AG10803 (cell line): ENCODE results near the gene CAND1.

Experiments
- DNase-seq: peaks from one replicate; pipeline ENCODE4 v3.0.0; 2010; ENCODE audit warnings: low read depth
- H3K4me3 ChIP-seq: 2 replicates; pipeline ENCODE4 v1.5.1; 2011; ENCODE audit warnings: mild to moderate bottlenecking, low read length, control low read depth
- CTCF ChIP-seq: conservative IDR thresholded peaks from 2 replicates; pipeline ENCODE4 v1.5.1; 2011; ENCODE audit warnings: mild to moderate bottlenecking, low read length, control low read depth, inconsistent platforms

The CAND1 gene

GRCh38 chr12:67358781-67359338, 89.7 kb downstream of the CAND1 start:
- peak; percentile 99 for DNase-seq
- TF ChIP-seq CTCF = no peak
- H3K4me3 ChIP-seq = no peak overlapping the region

- H3K4me3 ChIP-seq = no peak overlapping the region
- no peak for TF ChIP-seq CTCF
- no peak for DNase-seq
Measured at GRCh38 chr12:67362526-67362925, 93.4 kb downstream of the CAND1 start.

- H3K4me3 ChIP-seq = no peak overlapping the region
- no peak for TF ChIP-seq CTCF
- peak; percentile 32 for DNase-seq
Measured at GRCh38 chr12:67364228-67364627, 95.1 kb downstream of the CAND1 start.

GRCh38 chr12:67365131-67365530, 96.0 kb downstream of the CAND1 start:
- no peak for TF ChIP-seq CTCF
- no peak overlapping the region for H3K4me3 ChIP-seq
- no peak for DNase-seq

- DNase-seq = no peak
- H3K4me3 ChIP-seq = no peak overlapping the region
Measured at GRCh38 chr12:67367843-67368242, 98.7 kb downstream of the CAND1 start.

More at GRCh38 chr12:67367843-67368242, 98.7 kb downstream of the CAND1 start:
- no peak for TF ChIP-seq CTCF
